Measurements from ENCODE around the gene ASB7.

- TF ChIP-seq CTCF (IDR thresholded peaks at IDR 0.05; ENCODE audit: insufficient read depth, low read length, poor library complexity, severe bottlenecking) (no peak), EZH2phosphoT487 (conservative IDR thresholded peaks at IDR 0.05; ENCODE audit: low read length) (no peak)
Measured at GRCh38 chr15:100631831-100632230, 29.4 kb downstream of the ASB7 start.

Measured in SU-DHL-6 (cell line).